KOPT-K1 (cell line): ENCODE data around the gene AMDHD2.
A peak's percentile ranks its signal among the peaks of the same experiment; 100 is the strongest.

Source experiments
- H3K27ac ChIP-seq: fragments of 200-600 bp; sonication (generic); 2 replicates; pipeline ENCODE4 v1.5.1; 2016; ENCODE audit warnings: antibody characterized with exemption, mild to moderate bottlenecking, low read depth, low read length; ENCODE audit not compliant: poor library complexity, severe bottlenecking
- H3K36me3 ChIP-seq: fragments of 200-600 bp; sonication (generic); 2 replicates; pipeline ENCODE4 v1.5.1; 2017; ENCODE audit warnings: antibody characterized with exemption, mild to moderate bottlenecking, low read length, moderate library complexity; ENCODE audit not compliant: insufficient read depth
- H3K9me3 ChIP-seq: fragments of 200-600 bp; sonication (generic); 2 replicates; pipeline ENCODE4 v1.5.1; 2017; ENCODE audit warnings: antibody characterized with exemption, low read length, mild to moderate bottlenecking; ENCODE audit not compliant: insufficient read depth, poor library complexity, severe bottlenecking

Gene AMDHD2

DNA sequence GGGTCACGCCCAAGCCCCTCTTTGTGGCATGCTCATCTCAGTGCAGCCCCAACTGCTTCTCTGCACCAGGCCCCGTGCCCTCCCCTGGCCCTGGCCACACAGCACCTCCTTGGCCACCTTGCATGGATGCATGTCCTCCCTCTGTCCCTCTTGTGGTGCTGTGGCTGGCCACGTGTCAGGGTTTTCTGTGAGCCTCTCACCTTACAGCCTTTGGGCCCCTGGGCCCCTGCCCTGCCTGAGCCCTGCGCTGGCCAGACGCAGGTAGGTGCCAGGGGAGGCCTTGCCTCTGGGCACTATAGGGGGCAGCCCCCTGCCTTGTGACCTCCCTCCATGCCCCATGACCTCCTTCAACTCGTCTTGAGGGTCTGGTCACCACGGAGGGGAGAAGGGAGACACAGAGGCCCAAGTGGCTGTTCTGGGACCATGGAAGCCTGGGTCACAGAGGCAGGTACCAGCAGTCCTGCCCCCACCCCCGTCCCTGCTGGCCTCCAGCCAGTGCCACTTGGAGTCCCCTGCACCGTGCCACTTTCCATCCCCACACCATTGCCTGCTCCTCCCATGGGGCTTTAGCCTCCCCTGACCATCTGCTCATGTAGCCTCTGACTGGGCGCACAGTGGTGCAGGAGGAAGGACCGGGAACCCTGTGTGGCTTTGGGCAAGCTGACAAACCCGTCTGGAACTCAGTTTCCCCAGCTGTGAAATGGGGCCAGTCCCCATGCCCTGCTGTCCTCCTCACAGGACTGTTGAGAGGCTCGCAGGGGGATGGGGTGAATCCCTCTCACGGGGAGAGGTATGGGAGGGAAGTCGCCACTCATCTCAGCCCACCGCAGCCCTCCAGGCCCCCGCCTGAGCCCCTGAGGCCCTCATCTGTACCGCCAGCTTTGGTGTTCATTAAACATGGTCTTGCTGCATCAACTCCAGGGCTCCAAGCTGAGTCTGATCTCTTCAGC, 17.9 kb upstream of the AMDHD2 start:
- H3K27ac ChIP-seq, result no peak overlapping the region
- no peaks in the 10 kb centered on the region for H3K9me3 ChIP-seq
- H3K36me3 ChIP-seq, result peaks cover 15% of the 10 kb centered on the region

DNA sequence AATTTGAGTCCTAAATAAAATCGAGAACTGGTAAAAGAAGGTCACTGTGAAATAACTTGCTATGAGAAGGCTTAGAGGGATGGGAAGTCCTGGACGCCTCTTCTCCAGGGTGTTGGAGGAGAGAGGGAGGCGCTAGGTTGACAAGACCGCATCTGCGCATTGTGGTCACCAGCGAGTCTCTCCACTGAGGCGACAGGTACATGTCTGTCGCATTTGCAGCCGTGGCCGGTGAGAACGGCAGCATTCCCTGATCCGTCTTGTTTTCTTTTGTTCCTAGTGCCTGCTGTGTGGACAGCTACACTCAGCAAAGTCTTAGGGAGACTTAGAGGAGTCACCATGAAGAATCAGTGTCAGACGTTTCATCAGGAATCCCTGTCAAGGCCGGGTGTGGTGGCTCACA, 14.5 kb upstream of the AMDHD2 start:
- no peak overlapping the region for H3K27ac ChIP-seq
- H3K9me3 ChIP-seq, result no peaks in the 10 kb centered on the region
- no peaks in the 10 kb centered on the region; the same call in 1 of the 2 replicates for H3K36me3 ChIP-seq

DNA sequence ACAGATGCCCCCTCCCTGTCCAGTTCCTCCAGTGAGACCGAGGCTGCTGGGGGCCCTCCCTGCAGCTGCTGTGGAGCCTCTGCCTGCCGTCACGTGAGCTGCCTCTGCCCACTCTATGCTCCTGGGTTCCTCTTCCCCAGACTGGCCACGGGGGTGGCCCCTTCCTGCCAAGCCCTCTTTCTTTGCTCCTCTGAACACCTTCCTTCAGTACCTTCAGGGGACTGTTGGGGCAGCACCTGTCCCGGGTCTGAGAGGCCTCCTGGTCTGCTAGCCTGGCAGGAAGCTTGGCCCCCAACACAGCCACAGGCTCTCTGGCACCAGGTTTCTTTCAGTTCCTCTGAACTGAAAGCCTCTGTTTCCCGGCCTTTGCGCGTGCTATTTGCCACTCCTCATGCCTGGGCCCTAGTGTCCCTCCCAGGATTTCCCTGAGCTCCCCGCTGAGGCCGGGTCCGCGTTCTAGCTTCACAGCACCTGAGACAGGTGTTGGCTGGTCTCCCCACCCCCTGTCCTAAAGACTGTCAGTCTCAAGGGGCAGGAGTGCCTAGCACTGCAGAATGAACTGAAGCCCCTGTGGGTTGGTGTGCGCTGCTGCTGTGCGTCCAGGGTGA, 13.0 kb upstream of the AMDHD2 start:
- Histone ChIP-seq H3K36me3 (no peaks in the 10 kb centered on the region; the same call in 1 of the 2 replicates), H3K27ac (no peak overlapping the region), H3K9me3 (no peaks in the 10 kb centered on the region)

DNA sequence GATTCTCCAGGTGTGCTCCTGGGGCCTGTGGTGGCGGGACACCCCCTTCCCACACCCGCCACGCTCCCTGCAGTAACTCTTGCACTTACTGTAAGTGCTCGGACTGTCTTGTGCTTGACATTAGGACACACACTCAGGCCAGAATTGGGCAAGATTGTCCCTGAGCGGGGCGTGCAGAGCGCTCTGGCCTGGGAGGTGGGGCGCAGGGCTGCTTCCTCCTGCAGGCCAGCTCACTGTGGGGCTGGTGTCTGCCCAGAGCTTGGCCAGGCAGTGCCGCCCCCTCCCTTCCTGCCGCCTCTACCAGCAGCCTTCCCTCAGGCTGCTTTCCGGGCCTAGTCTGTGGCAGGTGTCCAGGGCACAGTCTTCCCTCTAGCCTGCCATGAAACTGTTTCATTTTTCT, 12.5 kb upstream of the AMDHD2 start:
- Histone ChIP-seq H3K36me3 (no peaks in the 10 kb centered on the region), H3K9me3 (no peaks in the 10 kb centered on the region), H3K27ac (no peak overlapping the region)

DNA sequence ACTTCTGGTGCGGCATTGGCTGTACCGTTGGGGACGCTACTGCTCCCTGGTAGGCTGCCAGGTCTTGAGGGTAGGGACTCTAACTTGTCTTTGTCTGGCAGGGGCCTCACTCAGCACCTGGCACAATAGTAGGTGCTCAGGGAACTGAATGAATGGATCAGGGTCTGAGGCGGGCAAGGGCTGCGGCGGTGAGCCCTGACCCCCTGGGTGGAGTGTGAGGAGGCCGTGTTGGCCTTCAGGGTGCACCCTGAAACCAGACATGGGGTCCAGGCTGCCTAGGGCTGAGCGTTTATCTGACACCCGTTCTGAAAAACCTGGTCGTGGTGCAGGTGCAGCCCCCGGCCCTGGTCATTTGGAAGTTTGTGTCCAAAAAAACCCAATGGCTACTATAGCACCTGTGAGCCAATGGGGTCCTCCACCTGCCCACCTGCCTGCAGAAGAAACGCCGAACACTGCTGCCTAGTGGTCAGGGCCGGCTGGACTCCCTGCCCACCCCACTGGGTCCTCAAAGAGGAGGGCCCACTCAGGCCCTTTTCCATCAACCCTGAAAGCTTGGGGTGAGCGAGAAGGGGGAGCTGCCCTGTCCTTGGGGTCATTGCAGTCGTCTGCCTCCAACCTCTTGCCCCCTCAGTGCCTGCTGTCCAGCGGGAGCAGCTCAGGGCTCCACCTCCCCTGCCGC, 11.3 kb upstream of the AMDHD2 start:
- Histone ChIP-seq H3K36me3 (no peaks in the 10 kb centered on the region), H3K27ac (no peak overlapping the region), H3K9me3 (no peaks in the 10 kb centered on the region)

DNA sequence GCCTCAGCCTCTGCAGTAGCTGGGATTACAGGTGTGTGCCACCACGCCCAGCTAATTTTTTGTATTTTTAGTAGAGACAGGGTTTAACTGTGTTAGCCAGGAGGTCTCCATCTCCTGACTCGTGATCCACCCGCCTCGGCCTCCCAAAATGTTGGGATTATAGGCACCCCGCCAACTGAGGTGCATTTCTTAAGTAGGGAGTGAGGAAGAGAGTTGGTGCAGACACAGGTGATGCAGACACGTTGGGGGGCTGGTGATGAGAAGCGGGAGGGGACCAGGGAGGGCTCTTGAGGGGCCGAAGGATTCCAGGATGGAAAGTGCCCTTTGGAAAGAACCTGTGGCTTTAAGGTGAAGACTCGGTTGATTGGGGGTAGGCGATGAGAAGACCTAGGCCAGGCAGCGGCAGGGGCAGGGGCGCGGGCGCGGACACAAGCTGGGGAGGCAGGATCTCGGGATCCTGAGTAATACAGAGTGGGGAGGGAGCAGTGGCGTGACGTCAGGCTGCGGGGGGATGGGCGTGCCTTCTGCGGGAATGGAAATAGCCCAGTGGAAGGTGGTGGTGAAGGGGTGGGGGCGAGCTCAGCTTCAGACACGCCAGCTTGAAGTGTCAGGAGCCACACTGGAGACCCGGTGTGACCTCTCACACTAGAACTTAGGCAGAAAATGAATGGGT, 8.9 kb upstream of the AMDHD2 start:
- Histone ChIP-seq H3K27ac (no peak overlapping the region), H3K9me3 (no peaks in the 10 kb centered on the region), H3K36me3 (peaks cover 8% of the 10 kb centered on the region)

DNA sequence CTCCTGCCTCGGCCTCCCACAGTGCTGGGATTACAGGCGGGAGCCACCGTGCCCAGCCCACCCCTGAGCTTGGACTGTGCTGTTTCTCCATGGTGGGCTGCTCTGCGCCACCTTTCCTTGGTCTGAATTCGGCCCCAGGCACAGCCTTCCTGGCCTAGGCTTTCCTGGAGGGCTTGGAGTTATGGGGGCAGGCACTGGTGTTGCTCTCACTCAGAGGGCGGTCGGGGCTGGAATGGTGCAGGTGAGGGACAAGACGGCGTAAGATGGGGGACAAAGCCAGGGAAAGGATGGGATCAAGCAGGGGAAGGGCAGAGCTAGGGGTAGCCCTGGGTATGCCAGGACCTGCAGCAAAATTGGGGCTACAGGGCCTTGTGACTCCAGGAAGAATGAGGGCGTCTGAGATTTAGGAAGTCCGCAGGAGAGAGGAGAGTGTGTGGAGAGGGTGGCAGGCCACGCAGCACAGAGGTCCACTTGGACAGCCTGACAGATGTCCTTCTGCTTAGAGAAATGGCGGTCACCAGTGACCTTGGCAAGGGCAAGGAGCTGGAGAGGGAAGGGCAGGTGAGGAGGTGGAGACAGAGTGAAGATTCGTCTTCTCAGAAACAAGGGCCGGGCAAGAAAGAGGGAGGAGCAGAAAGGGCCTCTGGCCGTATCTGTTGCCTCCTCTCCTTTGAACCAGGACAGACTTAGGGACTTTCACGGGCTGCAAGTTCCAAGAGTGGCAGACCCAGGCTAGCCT, 8.0 kb upstream of the AMDHD2 start:
- no peaks in the 10 kb centered on the region for H3K9me3 ChIP-seq
- peaks cover 16% of the 10 kb centered on the region for H3K36me3 ChIP-seq
- peak overlapping the region; percentile 98 for H3K27ac ChIP-seq

DNA sequence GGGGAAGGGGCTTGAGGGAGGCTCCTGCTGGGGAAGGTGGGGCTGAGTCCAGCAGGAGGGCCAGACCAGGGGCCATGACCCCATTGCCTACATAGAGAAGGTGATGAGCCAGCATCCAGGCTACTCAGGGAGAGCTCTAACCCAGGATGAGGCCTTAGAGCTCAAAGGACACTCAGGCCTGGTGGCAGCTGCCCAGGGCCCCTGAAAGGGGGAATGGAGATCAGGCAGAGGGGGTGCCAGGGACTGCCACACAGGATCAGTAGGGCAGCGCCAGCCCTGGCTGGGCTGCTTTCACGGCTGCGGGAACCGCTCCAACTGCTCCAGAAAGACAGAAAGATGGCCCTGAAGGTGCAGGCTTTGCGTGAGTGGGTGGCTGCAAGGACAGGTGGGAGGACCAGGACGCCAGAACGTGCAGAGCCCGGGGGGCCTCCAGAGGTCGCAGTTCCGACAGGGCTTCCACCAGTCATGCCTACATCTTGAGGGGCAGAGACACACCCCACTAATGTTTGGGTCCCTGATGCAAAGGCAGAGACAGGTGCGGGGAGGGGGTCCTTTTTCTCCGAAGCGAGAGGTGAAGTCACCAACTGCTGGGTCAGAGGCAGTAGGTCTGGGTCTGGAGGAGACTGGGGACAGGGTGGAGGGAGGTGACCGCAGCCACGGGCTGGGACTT, 7.3 kb upstream of the AMDHD2 start:
- Histone ChIP-seq H3K27ac (peak overlapping the region; percentile 98), H3K9me3 (no peaks in the 10 kb centered on the region), H3K36me3 (peaks cover 16% of the 10 kb centered on the region)

DNA sequence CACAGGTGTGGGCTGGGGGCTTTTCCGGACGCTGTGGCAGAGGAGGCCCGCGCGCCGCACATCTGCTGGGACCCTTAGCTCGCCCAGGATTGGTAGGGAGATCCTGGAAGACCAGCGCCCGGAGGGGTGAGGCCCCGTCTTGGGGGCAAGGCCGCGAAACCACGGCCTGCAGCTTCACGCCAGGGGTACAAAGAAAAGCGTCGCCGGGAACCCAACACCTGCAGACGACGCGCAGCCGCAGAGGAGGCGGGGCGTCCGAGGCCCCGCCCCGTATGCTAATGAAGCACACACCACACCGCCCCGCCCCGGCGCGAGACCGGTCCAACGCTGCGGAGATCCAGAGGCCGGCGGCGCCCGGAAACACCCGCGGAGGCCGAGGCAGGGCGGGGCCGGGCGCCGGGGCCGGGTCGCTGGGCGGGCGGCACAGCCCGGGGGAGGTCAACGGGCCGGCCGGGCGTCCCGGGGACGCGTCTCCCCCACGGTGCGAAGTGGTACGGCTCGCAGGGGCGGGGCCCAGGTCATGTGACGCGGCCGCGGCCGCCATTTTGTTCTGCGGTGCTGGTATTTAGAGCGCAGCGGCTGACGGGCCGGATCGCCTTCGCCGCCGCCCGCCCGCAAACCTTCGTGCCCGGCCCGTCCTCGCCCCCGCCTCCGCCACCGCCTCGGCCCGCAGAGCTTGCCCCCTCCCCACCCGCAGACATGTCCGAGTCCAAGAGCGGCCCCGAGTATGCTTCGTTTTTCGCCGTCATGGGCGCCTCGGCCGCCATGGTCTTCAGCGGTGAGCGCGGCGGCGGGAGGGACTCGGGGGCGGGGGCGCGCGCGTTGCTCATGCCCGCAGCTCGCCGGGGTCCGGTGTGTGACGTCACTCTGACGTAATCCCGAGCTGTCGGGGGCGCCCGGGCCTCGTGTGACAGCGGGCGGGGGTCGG, 6.5 kb upstream of the AMDHD2 start, which contains the start of gene ATP6V0C:
ATP6V0C (plus strand) TSS at position 548 of the 928 bp plus-strand sequence; CDS start at position 700, 152 bp downstream.
- H3K27ac ChIP-seq, result peak within 1 kb of the TSS; percentile 98
- no peaks in the 10 kb centered on the region for H3K9me3 ChIP-seq
- peaks cover 16% of the 10 kb centered on the region for H3K36me3 ChIP-seq

DNA sequence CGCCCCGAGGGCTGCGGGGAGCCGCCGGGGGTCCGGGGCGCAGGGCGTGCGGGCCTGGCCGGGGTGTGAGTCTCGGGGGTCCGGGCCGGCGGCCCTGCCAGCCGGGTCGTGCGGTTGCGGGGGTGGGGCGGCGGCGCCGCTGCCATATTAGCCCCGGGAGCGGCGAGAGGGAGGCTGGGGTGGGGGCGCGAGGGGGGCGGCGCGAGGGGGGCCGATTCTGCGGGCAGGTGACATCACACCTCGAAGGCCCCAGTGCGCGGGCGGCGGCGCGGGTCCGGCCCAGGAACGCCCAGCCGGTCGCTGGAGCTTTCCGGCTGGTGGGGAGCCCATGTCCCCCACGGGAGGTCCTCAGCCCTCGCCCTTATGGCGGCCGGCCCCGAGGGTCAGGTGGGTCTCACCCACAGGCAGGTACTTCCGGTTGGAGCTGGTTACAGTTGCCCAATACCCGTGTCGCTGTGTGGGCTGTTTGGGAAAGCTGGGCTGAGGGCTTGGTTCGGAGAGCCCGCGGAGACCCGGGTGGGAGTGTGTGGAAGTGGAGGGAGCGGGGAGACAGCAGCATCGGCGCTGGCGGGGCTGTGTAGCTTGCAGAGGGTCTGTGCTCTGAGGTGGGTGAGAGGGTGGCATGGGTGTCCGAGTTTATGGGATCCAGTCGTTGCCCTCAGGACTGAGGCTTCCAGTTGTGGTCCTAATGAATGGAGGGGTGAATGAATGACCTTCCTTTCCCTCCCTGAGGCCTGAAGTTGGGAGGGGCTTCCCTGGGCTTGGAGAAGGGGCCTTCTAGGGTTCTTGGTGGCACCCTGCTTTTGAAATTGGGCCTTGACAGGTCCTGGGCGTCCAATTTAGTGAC, 5.6 kb upstream of the AMDHD2 start:
- peak overlapping the region; percentile 98 for H3K27ac ChIP-seq
- peaks cover 16% of the 10 kb centered on the region for H3K36me3 ChIP-seq
- H3K9me3 ChIP-seq, result no peaks in the 10 kb centered on the region

DNA sequence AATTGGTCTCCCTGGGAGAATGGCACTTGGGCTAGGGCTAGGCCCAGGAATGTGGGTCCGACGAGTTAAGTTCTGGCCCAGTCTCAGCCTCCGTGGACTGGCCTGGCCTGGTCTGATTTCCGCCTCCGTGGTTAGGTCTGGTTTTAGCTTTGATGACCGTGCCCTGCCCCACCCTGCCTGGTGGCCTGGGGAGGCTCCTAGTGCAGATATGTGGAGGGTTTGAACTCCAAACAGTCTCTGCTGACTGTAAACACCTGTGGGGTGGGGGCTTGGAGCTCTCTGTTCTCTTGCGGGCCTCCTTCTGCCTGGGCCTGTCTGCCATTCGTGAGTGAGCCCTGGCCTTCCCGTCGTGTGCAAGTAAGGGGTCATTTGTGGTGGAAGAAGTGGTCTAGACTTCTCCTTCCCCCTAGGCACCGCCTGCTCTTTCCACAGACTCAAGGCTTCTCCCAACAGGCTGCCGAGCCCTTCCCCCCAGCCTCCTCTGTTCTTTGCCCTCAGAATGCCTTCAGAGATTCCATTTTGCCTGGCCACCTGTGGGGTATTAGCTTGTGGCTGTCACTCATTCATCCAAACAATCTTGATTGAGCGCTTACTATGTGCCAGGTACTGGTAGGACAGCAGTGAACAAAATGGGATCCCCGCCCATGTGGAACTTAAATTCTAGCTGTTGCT, 4.9 kb upstream of the AMDHD2 start:
- no peaks in the 10 kb centered on the region for H3K9me3 ChIP-seq
- peaks cover 16% of the 10 kb centered on the region for H3K36me3 ChIP-seq
- H3K27ac ChIP-seq, result peak overlapping the region; percentile 98
